Measurements from ENCODE around the gene GBF1.

- TF ChIP-seq CTCF (IDR thresholded peaks at IDR 0.05) (no peak), POLR2A (IDR thresholded peaks at IDR 0.05) (no peak)
These were observed 53.6 kb downstream of the GBF1 start for GRCh38 chr10:102298899-102299298.

Measured in uterus (tissue), 2 donors.